ENCODE results near the gene TMIE.
"Not testable (repeated sequence)": the region's sequence is repeated elsewhere in the genome, so short reads cannot be mapped to it uniquely, and the experiment has no call there.

Gene TMIE

DNA sequence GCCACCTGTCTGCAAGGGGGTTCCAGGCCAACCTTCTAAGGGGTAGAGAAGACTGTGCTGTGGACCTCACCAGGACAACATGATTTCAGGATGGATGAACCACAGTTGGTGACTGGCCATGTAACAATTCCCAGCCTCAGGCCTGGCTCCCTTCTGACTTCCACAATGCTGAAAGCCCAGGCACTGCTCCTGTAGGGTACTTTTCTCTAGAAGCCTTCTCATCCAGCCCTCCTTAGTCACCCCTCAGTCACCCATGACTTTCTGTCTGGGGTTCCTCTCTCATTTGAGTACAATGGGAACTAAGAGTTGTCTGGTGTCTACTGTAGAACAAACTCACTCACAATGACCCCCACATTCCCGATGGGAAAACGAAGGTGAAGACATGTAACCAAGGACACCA, 16.3 kb upstream of the TMIE start:
- FAIRE-seq (no peak), DNase-seq (ENCODE audit: low spot score) (no peak)

GRCh38 chr3:46685446-46685845, 15.7 kb upstream of the TMIE start:
- FAIRE-seq (no peak), DNase-seq (ENCODE audit: low spot score) (no peak)

DNA sequence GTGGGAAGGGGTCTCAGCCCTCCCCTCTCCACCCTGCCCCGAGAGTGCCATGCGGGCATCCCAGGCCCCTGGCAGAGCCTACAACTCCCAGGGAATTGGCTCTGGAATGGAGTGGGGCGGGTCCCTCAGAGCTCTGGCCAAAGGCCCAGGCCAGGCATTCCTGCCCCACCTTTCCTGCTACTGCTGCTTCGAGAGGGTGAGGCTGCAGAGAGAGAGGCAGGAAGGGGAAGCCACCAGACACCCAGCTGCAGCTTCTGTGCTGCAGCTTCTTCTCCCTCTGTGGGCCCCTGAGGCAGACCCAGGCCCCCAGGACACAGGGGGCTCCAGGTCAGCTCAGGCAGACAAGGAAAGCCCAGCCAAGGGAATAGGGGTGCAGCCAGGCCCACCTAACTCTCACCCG, 10.4 kb upstream of the TMIE start:
- DNase-seq (ENCODE audit: low spot score): peak; percentile 73
- FAIRE-seq: no peak

- peak; percentile 68 for DNase-seq (ENCODE audit: low spot score)
- FAIRE-seq: peak; percentile 79
These were observed 8.6 kb upstream of the TMIE start for GRCh38 chr3:46692566-46692990.

DNA sequence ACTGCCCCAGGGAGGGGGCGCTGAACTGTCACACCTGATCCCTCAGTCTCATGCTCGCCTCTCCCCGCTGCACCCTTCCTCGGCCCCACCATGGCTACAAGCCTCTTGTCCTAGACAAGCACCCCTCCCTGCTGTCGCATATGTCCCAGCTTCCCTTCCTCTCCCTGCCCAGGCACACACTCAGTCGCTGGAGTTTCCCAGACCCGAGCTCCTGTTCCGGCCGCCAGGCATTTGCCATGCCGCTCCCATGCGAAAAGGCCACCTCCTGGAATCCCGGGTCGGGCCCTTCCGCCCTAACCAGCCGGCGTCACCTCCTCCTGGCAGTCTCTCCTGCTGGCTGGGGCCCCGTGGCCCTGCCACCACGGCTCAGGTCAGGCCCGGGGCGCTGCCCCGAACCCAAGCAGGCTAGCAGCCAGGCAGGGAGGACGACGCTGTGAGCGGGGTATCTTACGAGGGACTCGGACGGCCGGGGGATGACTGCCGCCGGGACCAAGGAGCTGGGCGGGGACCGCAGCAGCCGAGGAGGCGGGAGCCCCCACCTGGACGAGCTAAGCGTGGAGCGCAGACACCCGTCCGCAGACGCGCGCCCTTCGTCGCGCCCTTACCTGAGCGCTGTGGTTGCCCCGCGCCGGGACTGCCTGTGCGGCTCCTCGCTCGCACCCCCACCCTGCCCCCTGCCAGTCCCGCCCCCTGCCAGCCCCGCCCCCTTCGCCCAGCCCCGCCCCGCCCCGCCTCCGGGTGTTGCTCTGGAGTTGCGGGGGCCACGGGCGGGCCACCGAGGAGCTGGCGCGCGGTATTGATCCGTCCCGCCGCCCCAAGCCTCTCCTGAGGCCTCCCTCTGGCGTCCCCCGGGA, 7.9 kb upstream of the TMIE start, which contains the start of gene ALS2CL:
ALS2CL (minus strand) TSS at position 642 of the 854 bp plus-strand sequence. CDS start 4,239 bp downstream, outside the sequence.
- peak; percentile 9 for FAIRE-seq
- peak; percentile 86 for DNase-seq (ENCODE audit: low spot score)

GRCh38 chr3:46693892-46694226, 7.3 kb upstream of the TMIE start:
- DNase-seq (ENCODE audit: low spot score) (no peak), FAIRE-seq (no peak)

DNA sequence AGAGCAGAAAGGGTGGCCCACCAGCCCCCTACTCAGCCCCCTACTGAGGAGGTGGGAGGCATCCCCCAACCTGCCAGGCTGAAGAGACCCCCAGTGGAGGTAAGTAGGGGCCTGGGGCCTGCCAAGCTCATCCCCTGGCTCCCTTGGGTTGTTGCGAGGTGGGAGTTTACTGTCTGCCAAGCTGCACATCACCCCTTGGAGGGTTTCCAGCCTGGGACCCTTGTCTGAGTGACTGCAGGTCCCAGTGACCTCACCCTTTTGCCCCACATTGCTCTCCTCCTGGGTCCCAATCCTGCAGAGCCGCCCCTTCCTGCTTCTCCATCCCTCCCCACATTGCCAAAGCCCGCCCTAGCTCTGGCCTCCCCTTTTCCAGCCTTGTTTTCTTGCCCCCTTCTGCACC, 6.7 kb upstream of the TMIE start:
- no peak for DNase-seq (ENCODE audit: low spot score)
- no peak for FAIRE-seq

DNA sequence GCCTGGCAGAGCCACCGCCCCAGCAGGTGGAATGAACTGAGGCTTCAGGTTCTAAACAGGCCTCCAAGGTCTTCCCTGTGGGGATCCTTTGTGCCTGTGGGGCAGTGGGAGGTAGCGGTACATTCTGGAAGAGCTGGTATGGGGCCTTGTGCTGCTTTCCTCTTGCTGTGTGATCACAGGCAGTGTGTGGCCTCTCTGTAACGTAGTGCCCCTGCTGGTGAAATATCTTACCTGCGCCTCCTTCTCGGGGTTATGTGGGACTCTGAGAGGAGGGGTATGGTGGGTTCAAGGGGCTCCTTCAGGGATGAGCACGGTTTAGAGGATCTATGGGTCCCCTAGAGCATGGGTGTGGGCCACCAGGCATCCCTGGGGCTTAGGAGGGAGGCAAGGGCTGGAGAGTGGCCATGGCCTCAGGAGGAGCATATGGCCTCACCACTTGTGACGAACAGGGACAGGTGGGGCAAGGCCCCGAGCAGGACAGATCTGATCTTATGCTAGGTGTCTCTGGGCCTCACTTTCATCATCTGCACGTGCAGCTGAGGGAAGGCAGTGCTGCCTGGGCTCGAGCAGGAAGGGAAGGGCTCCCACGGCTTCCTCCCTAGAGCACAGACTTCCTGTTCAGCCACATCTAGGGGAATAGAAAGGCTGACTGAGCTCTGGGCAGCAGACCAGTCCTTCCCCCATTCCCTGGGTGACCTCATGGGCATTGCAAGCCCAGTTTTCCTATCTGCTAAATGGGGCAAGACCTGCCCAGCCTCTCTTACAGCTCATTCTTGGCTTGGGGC, 5.8 kb upstream of the TMIE start:
- DNase-seq (ENCODE audit: low spot score) (peak; percentile 21), FAIRE-seq (no peak)

- FAIRE-seq (peak; percentile 17), DNase-seq (ENCODE audit: low spot score) (no peak)
These were observed 5.0 kb upstream of the TMIE start for GRCh38 chr3:46695962-46696894.

DNA sequence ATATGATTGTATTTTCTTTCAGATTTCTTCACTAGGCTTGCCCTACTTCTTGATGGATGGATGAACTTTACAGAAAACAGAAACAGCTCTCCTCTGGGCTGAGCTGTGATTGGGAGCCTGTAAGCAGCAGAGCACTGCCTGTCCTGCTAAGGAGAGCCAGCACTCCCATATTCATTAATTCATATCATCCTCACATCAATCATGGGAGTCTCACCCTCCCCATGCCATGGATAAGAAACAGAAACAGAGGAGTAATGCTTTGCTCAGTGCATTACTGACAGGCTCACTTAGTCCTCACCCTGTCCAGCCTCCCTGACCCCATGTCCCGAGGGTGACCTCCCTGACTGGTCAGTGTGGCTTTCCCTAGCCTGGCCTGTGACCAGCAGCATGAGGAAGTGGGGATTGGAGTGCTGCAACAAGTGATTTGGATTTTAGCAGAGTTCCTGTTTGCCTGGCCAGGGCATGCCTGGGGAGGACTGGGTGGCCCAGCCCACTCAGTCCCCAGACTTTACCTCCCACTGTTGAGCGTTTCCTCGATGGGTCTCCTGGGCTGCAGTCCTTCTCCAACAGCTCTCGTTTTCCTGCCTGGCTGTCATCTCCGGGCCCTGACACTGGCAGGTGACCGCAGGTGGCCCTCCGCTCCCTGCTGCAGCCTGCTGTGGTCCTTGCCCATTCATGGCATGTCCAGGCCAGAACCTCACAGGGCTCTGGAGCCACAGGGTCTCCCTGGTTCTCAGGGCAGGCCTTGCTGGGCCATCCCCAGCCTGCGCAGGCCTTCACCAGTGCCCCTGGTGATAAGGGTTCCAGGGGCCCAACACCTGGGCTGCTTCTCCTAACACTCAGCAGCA, 1.3 kb upstream of the TMIE start:
- FAIRE-seq: no peak
- no peak for DNase-seq (ENCODE audit: low spot score)

DNA sequence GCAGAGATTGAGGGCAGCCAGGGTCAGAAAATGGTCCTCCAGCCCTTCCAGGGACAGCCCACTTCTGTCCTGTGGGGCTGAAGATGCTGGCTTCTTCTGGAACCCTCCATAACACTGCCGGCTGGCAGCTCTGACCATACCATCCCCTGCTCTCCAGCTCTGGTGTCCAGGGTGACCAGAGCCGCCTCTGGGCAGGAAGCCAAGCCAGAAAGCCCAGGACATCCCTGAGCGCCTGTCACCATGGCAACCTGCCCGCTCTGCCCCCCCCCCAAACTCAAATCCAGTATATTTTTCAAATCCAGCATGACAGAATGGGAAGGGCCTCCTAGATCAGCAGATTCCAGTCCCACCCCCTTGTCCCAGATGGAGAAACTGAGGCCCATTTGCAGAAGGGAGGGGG, 420 bp upstream of the TMIE start:
- FAIRE-seq (no peak), DNase-seq (ENCODE audit: low spot score) (peak; percentile 37)

DNA sequence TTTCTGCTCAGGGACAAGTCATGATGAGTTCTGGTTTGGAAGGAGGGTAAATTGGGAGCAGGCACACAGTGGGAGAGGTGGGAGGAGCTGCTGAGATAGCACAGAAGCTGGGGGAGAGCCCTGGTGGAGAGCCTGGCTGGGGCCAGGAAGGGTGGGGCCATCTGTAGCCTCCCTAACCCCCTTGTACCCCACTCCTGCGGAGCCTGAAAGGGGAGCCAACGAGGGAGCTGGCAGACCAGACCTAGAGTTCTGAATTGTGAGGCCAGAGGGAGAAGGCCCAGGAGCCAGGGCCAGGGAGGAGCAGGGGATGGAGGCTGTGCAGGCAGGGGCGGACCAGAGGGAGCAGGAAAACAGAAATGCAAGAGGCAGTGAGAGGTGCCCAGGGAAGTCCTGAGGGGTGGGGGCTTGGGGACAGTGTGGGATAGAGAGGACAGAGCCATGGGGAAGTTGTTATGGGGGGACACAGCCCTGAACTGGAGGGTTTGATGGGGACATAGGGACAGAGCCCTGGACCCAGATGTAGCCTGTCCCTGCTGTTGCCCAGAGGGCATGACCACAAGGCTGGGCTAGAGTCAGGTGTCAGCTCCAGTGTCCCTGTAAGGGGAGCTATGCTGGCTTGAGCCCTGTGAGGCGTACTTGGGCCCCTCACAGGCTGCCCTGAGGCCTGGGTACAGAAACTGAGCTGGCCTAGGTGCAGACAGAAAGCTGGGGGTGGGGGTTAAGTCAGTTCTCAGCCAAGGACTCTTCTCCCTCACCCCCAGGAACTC, 1.2 kb downstream of the TMIE start:
- no peak for DNase-seq (ENCODE audit: low spot score)
- no peak for FAIRE-seq

DNA sequence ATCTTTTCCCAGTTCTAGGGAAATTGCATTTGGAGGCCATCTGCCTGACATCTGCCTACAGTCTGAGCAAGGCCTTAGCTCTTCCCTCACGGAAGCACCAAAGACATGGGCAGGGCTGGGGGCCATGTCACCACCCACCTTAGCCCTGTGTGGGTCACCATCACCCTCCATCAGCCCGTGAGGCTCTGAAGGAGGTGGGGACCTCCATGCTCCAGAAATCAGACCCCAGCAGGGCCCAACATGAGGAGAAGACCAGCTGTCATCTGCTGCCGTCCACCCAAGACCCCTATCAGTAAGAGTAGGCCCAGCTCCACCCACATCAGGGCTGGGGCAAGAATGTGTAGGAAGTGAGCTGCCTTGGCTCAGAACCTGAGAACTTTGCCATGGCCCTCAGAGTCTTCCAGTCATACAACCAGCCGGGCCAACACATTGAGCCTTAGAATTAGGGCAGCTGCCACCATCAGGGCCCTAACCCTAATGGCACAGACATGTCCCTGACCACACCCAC, 1.9 kb downstream of the TMIE start:
- FAIRE-seq (peak; percentile 37), DNase-seq (ENCODE audit: low spot score) (no peak)

GRCh38 chr3:46704346-46704745, 3.2 kb downstream of the TMIE start:
- FAIRE-seq: peak; percentile 35

DNA sequence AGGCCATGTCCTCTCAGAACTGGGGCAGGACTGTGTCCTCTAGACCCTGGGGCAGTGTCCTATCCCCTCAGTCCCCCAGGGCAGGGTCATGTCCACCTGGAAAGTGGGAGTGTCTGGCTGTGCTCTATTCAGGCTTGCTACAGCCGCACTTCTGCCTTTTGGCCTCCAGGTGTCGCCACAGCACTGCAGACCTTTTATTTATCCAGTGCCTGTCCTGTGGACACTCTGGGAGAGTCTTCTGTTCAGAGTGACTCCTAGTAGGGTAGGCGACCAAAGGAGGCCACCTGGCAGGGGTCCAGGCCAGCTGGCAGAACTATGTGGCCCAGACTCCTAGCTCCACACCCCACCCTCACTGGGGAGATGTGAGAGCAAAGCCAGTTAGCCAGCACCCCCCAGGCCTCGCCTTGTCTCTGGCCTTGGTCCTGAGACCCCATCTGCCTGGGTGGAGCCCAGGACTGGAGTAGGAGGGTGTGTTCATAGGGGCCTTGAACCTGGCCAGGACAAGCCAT, 3.9 kb downstream of the TMIE start:
- DNase-seq (ENCODE audit: low spot score) (peak; percentile 82), FAIRE-seq (no peak)

More at GRCh38 chr3:46704346-46704745, 3.2 kb downstream of the TMIE start:
- not testable (repeated sequence) for DNase-seq (ENCODE audit: low spot score)

DNA sequence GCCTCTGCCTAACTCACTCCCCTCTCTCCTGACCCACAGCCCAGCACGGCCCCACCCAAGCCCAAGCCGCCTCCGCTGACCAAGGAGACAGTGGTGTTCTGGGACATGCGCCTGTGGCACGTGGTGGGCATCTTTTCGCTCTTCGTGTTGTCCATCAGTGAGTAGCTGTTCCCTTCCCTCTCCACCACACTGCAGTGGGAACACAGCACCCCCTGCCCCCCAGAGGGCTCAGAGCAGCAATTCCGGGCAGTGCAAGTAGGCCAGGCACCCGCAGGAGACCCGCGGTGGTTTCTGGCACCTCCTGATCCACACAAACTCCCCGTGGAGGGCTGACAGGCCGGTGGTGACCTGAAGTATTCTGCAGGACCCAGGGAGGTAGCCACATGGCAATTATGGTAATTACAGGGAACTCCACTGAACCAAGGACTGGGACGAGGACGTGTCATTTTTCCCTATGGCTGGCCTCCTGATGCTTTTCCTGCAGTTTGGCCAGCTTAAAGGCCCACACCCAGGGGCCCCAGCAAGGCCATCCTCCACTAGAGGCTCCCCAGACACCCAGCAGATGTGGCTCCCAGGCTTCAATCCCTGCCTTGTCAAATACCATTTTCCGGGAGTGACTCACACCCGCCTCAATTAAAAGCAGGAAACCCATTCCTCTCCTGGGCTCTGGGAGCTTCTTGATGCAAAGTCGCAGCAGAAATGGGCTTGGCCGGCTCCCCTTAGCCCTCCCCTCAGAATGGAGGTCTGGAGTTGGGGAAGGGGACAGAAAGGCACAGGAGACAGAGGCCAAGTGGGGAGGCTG, 4.8 kb downstream of the TMIE start:
- FAIRE-seq: no peak
- DNase-seq (ENCODE audit: low spot score): peak; percentile 66

GRCh38 chr3:46706771-46707582, 5.8 kb downstream of the TMIE start:
- no peak for FAIRE-seq

DNA sequence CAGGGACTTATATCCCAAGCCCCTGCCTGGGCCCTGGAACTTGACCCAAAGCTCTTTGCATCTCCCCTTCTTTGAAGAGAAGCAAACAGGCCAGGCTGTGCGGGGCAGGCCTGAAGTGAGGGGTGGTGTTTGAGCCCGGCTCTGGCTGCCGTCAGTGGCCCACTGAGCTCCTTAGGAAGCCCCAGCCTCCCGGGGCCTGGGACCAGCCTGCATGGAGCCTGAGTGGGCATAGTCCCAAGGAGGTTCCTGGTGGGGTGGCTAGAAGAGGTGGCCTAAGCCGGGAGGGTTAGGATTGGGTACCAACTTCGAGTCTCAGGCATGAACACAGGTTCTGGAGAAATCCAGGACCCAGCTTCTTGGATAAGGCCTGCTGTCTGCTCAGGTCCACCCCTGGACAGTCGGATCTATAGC, 6.4 kb downstream of the TMIE start:
- no peak for FAIRE-seq

More at GRCh38 chr3:46706771-46707582, 5.8 kb downstream of the TMIE start:
- DNase-seq (ENCODE audit: low spot score): no peak

More for the DNA sequence above, 6.4 kb downstream of the TMIE start:
- no peak for DNase-seq (ENCODE audit: low spot score)

Data from urothelium cell line (cell line).